ENCODE data around the gene CRY2. TPM values are rescaled to one million over a fixed set of nuclear protein-coding genes. Genes with fewer than 3 reads are reported as not detected.

The CRY2 gene
- 6.1 and 7.4 TPM in 2 replicates for total RNA-seq (2012; rRNA removed)

DNA sequence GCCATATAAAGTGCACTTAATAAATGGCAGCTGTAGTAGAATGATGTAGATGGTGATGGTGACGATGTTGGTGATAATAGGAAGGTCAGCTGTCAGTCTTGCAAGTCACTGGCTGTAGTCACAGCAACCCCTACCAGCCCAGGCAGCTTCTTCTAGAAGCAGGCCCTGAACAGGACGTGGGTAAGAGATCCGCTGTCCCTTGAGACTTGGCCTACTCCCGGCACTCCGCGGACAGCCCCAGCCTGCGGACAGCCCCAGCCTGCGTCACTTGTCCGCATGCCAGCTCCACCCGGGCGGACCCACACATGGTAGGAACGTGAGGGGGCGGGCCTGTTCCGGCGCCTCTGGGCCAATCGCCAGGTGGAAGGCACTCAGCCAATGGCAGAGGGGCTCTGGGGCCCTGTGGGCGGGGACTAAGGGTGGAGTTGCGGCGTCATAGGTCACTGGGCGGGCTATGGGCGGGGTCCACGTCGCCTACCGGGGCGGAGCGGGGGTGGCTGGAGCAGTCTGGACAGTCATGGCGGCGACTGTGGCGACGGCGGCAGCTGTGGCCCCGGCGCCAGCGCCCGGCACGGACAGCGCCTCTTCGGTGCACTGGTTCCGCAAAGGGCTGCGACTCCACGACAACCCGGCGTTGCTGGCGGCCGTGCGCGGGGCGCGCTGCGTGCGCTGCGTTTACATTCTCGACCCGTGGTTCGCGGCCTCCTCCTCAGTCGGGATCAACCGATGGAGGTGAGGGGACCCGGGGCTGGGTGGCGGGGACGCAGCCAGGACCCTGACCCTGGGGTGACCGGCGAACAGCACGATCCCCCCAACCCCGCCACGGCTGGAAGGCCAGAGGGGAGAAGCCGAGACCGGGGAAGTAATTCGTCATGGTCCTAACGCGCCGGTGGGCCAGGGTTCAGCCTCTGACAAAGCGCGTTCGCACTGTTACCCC lies at the start of gene CRY2:
CRY2 (plus strand) TSS at position 502 of the 937 bp plus-strand sequence; CDS start at position 518, 16 bp downstream.
- Histone ChIP-seq H3K4me3 (ENCODE audit: low read length) (peak within 1 kb of the TSS; percentile 93), H3K4me1 (ENCODE audit: control insufficient read depth, insufficient read depth, low read length) (peaks cover 17% of the 10 kb centered on the region), H3K9ac (ENCODE audit: low read depth, low read length) (peak within 1 kb of the TSS; percentile 94)

DNA sequence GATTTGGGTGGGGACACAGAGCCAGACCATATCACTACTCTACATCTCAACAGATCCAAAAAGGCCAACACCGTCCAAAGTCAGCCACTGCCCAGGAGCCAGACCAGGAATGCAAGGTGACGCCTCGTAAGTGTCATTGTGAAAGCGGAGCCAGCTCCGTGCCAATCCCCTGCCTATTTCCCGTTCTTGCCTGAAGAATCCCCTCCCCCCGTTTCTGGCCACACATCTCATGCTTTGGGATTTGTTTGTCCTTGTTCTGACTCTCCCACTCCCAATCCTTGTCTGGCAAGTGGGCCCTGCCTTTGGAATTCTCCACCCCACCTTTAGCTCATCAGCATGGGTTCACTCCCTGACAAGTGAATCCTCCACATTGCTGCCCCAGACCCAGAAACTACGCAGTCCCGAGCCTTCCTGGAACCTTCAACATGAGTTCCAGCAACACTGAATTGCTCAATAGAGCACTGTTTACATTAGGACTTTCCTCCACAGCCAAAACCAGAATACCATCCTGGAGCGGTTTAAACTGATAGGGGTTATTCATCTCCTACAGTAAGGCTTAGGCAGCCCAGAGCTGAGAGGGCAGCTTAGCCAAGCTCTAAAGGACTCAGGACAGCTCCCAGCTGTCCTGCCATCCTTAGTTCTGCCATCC lies 48.4 kb upstream of the CRY2 start:
- Histone ChIP-seq H3K27me3 (ENCODE audit: control insufficient read depth, insufficient read depth, low read length) (peaks cover 26% of the 10 kb centered on the region), H3K4me3 (ENCODE audit: low read length) (no peak overlapping the region), H3K9ac (ENCODE audit: low read depth, low read length) (no peak overlapping the region), H3K4me2 (ENCODE audit: low read length) (no peak overlapping the region), H3K4me1 (ENCODE audit: control insufficient read depth, insufficient read depth, low read length) (no peaks in the 10 kb centered on the region), H3K9me3 (replicated peaks; ENCODE audit: low read length) (no peaks in the 10 kb centered on the region), H3K36me3 (ENCODE audit: insufficient read depth, low read length) (no peaks in the 10 kb centered on the region)

More for the DNA sequence above, at the start of gene CRY2:
- Histone ChIP-seq H3K4me2 (ENCODE audit: low read length) (peak within 1 kb of the TSS; percentile 91), H3K27me3 (ENCODE audit: control insufficient read depth, insufficient read depth, low read length) (peaks cover 16% of the 10 kb centered on the region), H3K36me3 (ENCODE audit: insufficient read depth, low read length) (no peaks in the 10 kb centered on the region), H3K9me3 (replicated peaks; ENCODE audit: low read length) (no peaks in the 10 kb centered on the region)

DNA sequence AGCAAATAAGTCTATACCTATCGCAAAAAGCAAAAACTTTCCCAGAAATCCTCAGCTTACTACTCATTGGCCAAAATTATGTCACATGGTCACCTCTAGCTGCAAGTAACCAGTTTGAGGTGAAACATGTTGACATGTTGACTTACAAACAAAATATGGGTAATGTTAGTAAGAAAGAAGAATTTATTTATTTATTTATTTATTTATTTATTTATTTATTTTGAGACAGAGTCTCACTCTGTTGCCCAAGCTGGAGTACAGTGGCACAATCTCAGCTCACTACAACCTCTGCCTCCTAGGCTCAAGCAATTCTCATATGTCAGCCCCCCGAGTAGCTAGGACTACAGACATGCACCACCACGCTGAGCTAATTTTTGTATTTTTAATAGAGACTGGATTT lies 47.7 kb upstream of the CRY2 start:
- H3K4me3 ChIP-seq (ENCODE audit: low read length): no peak overlapping the region
- no peak overlapping the region for H3K4me2 ChIP-seq (ENCODE audit: low read length)
- H3K36me3 ChIP-seq (ENCODE audit: insufficient read depth, low read length): no peaks in the 10 kb centered on the region
- H3K4me1 ChIP-seq (ENCODE audit: control insufficient read depth, insufficient read depth, low read length): no peaks in the 10 kb centered on the region
- H3K9me3 ChIP-seq (replicated peaks; ENCODE audit: low read length): no peaks in the 10 kb centered on the region
- no peak overlapping the region for H3K9ac ChIP-seq (ENCODE audit: low read depth, low read length)
- H3K27me3 ChIP-seq (ENCODE audit: control insufficient read depth, insufficient read depth, low read length): peaks cover 23% of the 10 kb centered on the region

DNA sequence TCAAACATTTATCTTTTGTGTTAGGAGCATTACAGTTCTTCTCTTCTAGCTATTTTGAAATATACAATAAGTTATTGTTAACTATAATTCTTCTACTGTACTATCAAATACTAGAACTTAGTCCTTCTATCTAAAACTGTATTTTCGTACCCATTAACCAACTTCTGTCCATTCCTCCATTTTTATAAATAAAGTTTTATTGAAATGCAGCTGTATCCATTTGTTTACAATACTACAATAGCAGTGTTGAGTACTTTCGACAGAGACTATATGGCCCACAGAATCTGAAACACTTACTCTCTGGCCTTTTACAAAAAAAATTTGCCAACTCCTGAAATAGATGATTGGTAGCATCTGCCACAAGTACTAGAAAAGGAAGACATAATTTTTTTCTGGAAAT lies 47.0 kb upstream of the CRY2 start:
- no peak overlapping the region for H3K4me2 ChIP-seq (ENCODE audit: low read length)
- no peaks in the 10 kb centered on the region for H3K4me1 ChIP-seq (ENCODE audit: control insufficient read depth, insufficient read depth, low read length)
- H3K27me3 ChIP-seq (ENCODE audit: control insufficient read depth, insufficient read depth, low read length): peaks cover 21% of the 10 kb centered on the region
- H3K4me3 ChIP-seq (ENCODE audit: low read length): no peak overlapping the region
- no peaks in the 10 kb centered on the region for H3K9me3 ChIP-seq (replicated peaks; ENCODE audit: low read length)
- H3K36me3 ChIP-seq (ENCODE audit: insufficient read depth, low read length): no peaks in the 10 kb centered on the region
- H3K9ac ChIP-seq (ENCODE audit: low read depth, low read length): no peak overlapping the region

DNA sequence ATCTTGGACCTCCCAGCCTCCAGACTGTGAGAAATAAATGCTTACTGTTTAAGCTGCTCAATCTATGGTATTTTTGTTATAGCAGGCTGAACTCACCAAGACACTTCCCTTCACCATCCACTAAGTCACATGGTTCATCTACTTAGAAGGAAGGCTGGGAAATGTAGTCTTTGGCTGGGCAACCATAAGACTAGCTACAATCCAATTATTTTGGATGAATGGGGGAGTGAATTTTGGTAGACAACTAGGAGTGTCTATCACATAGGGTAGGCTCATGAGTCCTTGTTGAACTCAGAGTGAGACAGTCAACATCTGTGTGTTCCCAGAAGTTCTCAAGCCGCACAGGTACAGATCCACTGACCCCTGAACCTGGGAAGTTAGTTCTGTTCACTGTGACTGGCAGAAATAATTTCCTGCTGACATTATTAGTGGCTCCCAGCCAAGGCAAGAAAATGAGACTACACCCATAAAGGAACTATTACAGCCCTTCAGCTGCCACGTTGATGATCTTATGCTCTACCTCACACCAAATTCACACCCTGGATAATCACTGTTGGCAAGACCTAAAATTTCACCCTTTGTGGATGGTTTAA lies 45.5 kb upstream of the CRY2 start:
- no peaks in the 10 kb centered on the region for H3K9me3 ChIP-seq (replicated peaks; ENCODE audit: low read length)
- no peak overlapping the region for H3K4me3 ChIP-seq (ENCODE audit: low read length)
- H3K9ac ChIP-seq (ENCODE audit: low read depth, low read length): no peak overlapping the region
- H3K4me1 ChIP-seq (ENCODE audit: control insufficient read depth, insufficient read depth, low read length): peaks cover 13% of the 10 kb centered on the region
- H3K27me3 ChIP-seq (ENCODE audit: control insufficient read depth, insufficient read depth, low read length): peaks cover 17% of the 10 kb centered on the region
- no peaks in the 10 kb centered on the region for H3K36me3 ChIP-seq (ENCODE audit: insufficient read depth, low read length)
- H3K4me2 ChIP-seq (ENCODE audit: low read length): no peak overlapping the region

DNA sequence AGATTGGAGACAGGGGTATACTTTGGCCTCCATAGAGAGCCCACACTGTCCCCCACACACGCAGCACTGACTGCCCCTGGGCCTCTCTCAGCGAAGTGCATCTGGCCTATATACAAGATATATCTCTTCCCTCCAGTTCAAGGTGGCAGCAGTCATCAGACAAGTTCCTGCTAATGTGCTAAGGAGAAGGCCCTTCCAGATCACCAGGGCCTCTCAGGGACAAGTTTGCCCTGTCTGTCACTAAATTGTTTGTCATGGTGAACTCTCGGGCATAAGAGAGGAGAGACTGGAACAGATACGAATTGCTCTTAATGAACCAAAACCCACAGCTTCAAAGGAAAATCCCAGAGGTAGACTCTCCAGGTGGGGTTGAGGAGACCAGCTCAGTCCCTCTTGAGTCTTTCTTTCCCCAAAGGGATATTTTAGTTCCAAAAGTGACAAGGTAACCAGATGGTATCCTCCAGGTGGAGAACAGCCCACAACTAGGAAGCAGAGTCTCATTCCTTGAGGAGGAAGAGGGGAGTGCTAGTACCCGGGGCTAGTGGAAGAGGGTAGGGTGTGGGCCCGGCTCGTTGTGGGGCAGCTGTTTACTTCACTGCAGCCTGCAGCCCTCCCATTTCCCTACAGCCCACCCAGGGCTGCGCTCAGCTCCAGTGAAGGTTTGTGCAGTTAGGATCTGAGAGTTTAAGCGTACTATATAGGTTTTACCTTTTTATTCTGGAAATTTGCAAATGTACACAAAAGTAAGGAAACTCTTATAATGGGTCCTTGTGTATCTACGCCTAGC lies 44.6 kb upstream of the CRY2 start:
- Histone ChIP-seq H3K27me3 (ENCODE audit: control insufficient read depth, insufficient read depth, low read length) (peaks cover 11% of the 10 kb centered on the region), H3K4me1 (ENCODE audit: control insufficient read depth, insufficient read depth, low read length) (peaks cover 22% of the 10 kb centered on the region), H3K9ac (ENCODE audit: low read depth, low read length) (no peak overlapping the region)

DNA sequence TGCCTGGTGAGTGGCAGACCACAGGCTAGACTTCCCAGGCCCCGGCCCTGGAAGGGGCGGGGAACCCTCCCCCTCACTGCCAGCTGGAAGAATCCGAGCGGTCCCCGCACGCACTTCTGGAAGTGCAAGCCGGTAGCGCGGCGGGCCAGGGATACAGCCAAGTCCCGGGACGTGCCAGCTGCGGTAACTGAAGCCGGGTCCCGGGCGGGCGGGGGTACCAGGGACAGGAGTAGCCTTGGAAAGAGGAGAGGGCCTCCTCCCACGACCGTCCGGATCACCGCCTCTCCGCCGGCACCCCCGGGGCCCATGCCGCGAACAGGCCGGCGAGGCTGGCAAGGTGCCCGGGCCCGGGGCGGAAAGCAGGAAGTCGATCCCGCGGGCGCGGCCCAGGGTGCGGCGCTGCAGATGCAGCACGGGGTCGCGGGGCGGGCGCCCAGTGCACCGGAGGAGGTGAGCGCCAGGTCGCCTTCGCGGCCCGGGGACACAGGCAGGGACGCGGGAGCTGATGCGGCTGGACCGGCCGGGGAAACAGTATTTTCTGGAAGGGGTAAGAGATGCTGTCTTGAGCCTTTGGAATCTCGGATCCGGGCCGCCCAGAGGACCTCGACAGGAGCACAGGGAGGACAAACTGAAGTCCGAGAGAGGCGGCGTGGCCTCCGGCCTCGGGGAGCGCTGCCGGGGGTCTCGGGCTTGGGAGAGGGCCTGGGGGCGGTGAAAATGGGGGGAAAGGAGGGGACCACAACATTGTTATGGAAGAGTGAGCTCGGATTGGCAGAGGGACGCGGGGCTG lies 43.1 kb upstream of the CRY2 start:
- peak overlapping the region; percentile 91 for H3K9ac ChIP-seq (ENCODE audit: low read depth, low read length)
- peak overlapping the region; percentile 98 for H3K4me2 ChIP-seq (ENCODE audit: low read length)
- H3K4me1 ChIP-seq (ENCODE audit: control insufficient read depth, insufficient read depth, low read length): peaks cover 25% of the 10 kb centered on the region
- peak overlapping the region; percentile 95 for H3K4me3 ChIP-seq (ENCODE audit: low read length)
- H3K36me3 ChIP-seq (ENCODE audit: insufficient read depth, low read length): peaks cover 9% of the 10 kb centered on the region
- H3K27me3 ChIP-seq (ENCODE audit: control insufficient read depth, insufficient read depth, low read length): no peaks in the 10 kb centered on the region
- H3K9me3 ChIP-seq (replicated peaks; ENCODE audit: low read length): no peaks in the 10 kb centered on the region

More for the DNA sequence above, 44.6 kb upstream of the CRY2 start:
- no peaks in the 10 kb centered on the region for H3K9me3 ChIP-seq (replicated peaks; ENCODE audit: low read length)
- H3K4me3 ChIP-seq (ENCODE audit: low read length): no peak overlapping the region
- H3K36me3 ChIP-seq (ENCODE audit: insufficient read depth, low read length): peaks cover 2% of the 10 kb centered on the region
- no peak overlapping the region for H3K4me2 ChIP-seq (ENCODE audit: low read length)

DNA sequence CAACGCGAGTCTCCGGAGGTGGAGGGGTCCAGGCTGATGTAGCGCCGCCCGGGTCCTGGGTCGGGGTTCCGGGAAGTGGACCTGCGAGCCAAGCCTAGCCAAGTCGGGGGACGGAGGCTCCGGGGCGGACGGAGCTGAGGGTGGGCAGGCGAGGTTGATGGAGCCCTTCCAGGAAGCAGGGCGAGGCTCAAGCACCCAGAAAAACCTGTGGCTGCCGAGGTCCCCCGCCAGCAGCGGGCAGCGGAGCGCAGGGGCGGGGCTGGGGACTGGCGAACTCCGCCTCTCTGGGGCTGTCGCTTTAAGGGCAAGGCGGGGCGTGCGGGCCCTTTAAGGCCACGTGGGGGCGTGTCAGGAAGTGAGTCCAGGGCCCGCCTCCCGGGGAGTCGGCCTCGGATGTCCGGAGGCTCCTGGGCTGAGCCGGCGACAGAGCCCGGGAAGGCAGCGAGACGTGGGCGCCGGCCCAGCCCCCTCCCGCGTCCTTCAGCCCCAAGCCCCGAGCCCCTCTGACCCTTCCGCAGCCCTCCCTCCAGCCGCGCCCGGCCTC lies 42.4 kb upstream of the CRY2 start, which contains the start of gene SLC35C1:
SLC35C1 (plus strand) TSS at position 389 of the 544 bp plus-strand sequence. CDS start 653 bp downstream, outside the sequence.
- Histone ChIP-seq H3K9me3 (replicated peaks; ENCODE audit: low read length) (no peaks in the 10 kb centered on the region), H3K27me3 (ENCODE audit: control insufficient read depth, insufficient read depth, low read length) (no peaks in the 10 kb centered on the region)

DNA sequence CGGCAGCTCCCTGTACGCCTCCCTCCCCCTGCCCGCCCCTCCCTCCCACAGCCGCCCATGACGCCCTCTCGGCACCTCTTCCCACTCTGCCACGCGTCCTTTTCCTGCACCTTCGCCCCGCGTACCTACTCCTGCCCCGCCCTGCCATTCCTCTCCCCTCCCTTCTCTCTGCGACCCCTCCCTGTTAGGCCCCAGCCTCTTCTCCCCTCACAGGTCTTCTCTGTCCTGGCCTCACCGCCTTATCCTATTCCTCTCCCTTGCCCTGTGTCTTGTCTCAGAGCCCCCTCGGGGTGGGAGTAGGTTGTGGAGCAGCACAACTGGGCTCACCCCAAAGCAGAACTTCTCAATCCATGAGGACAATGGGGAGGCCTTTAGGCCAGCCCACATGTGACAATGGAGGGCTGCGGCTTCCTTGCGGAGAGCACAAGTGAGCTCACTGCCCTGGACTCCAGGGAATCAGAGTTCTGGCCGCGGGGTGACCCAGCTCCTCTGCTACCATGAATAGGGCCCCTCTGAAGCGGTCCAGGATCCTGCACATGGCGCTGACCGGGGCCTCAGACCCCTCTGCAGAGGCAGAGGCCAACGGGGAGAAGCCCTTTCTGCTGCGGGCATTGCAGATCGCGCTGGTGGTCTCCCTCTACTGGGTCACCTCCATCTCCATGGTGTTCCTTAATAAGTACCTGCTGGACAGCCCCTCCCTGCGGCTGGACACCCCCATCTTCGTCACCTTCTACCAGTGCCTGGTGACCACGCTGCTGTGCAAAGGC lies 41.8 kb upstream of the CRY2 start:
- Histone ChIP-seq H3K9me3 (replicated peaks; ENCODE audit: low read length) (no peaks in the 10 kb centered on the region), H3K4me2 (ENCODE audit: low read length) (peak overlapping the region; percentile 98), H3K36me3 (ENCODE audit: insufficient read depth, low read length) (peaks cover 11% of the 10 kb centered on the region), H3K4me1 (ENCODE audit: control insufficient read depth, insufficient read depth, low read length) (peaks cover 25% of the 10 kb centered on the region), H3K27me3 (ENCODE audit: control insufficient read depth, insufficient read depth, low read length) (no peaks in the 10 kb centered on the region), H3K9ac (ENCODE audit: low read depth, low read length) (peak overlapping the region; percentile 91), H3K4me3 (ENCODE audit: low read length) (peak overlapping the region; percentile 95)

More for the DNA sequence above, 42.4 kb upstream of the CRY2 start, which contains the start of gene SLC35C1:
- Histone ChIP-seq H3K4me1 (ENCODE audit: control insufficient read depth, insufficient read depth, low read length) (peaks cover 25% of the 10 kb centered on the region), H3K4me3 (ENCODE audit: low read length) (peak within 1 kb of the TSS; percentile 95), H3K9ac (ENCODE audit: low read depth, low read length) (peak within 1 kb of the TSS; percentile 91), H3K36me3 (ENCODE audit: insufficient read depth, low read length) (peaks cover 9% of the 10 kb centered on the region), H3K4me2 (ENCODE audit: low read length) (peak within 1 kb of the TSS; percentile 98)
